Activated CD4-positive, CD25-positive, alpha-beta regulatory T cell treated with anti-CD3 and anti-CD28 coated beads, Interleukin-2, amount 50 U/mL, for 72 hours (primary cell): Measurements from ENCODE around the gene TFF1.

ENCODE experiments used
- DNase-seq: peaks from one replicate; pipeline ENCODE4 v3.0.0; 2021

The TFF1 gene

DNA sequence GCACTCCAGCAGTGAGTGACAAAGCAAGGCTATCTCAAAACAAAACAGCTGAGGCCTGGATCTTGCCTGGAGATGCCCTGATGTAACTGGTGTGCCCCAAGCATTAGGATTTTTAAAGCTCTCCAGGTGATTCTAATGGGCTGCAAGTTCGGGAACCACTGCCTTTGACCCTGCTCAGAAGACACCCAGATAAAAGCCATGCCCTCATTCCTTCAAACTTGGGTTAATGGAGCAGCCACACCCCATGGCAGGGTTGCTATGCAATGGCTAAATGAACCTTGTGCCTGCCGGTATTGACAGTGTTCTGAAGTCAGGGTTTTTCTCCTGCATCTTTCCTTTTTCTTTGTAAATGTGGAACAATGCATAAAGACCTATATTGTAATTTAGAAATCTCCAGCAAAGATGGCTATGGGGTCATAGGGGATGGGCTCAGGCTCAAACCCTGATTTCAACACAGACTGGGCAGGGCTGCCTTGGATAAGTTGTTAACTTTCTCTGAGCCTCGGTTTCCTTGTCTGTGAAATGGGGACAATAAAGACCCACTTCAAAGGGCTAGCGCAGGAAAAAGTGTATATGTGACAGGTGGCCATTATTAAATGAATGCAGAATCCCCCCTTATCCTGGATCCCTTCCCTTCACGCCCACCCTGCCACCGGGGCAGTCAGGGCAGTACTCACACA lies 51.6 kb downstream of the TFF1 start:
- DNase-seq = peak; percentile 4

- DNase-seq = peak; percentile 22
Measured at GRCh38 chr21:42313501-42313969, 52.8 kb downstream of the TFF1 start.

GRCh38 chr21:42312626-42313104 lies 53.7 kb downstream of the TFF1 start:
- peak; percentile 25 for DNase-seq
